ENCODE results near the gene ELL2. TPM values are rescaled to one million over a fixed set of nuclear protein-coding genes. Genes with fewer than 3 reads are reported as not detected.

Gene ELL2
- total RNA-seq, 2 donors from 2014 or later: 83.9 to 248 TPM

GRCh38 chr5:95883185-95884016, 78.2 kb downstream of the ELL2 start:
- Histone ChIP-seq H3K27me3 (replicated peaks; ENCODE audit: insufficient read depth) (no peaks in the 10 kb centered on the region), H3K4me1 (ENCODE audit: control insufficient read depth in 1 of 2, low read depth in 2 of 2) (peaks cover 6 to 9% of the 10 kb centered on the region in 2 donors), H3K27ac (no peak overlapping the region), H3K36me3 (peaks cover 8% of the 10 kb centered on the region), H3K4me3 (no peak overlapping the region), H3K9me3 (no peaks in the 10 kb centered on the region)
- TF ChIP-seq CTCF (IDR thresholded peaks at IDR 0.05): no peak
- ATAC-seq (ENCODE audit: insufficient number of reproducible peaks, low FRiP score, low read depth) (no peak), DNase-seq (ENCODE audit: low spot score) (no peak)

- no peak for DNase-seq (ENCODE audit: low spot score)
- ATAC-seq (ENCODE audit: insufficient number of reproducible peaks, low FRiP score, low read depth): no peak
- Histone ChIP-seq H3K36me3 (peaks cover 3% of the 10 kb centered on the region), H3K9me3 (no peaks in the 10 kb centered on the region), H3K27ac (no peak overlapping the region), H3K27me3 (replicated peaks; ENCODE audit: insufficient read depth) (no peaks in the 10 kb centered on the region), H3K4me1 (ENCODE audit: control insufficient read depth in 1 of 2, low read depth in 2 of 2) (peaks cover 6 to 9% of the 10 kb centered on the region in 2 donors), H3K4me3 (no peak overlapping the region)
- TF ChIP-seq CTCF (IDR thresholded peaks at IDR 0.05): no peak
These were observed 79.8 kb downstream of the ELL2 start for GRCh38 chr5:95881833-95882232.

GRCh38 chr5:95880081-95880926, 81.3 kb downstream of the ELL2 start:
- Histone ChIP-seq H3K27ac (no peak overlapping the region), H3K27me3 (replicated peaks; ENCODE audit: insufficient read depth) (no peaks in the 10 kb centered on the region), H3K4me1 (ENCODE audit: control insufficient read depth in 1 of 2, low read depth in 2 of 2) (peaks cover 6 to 9% of the 10 kb centered on the region in 2 donors), H3K9me3 (no peaks in the 10 kb centered on the region), H3K4me3 (no peak overlapping the region), H3K36me3 (no peaks in the 10 kb centered on the region)
- TF ChIP-seq CTCF (IDR thresholded peaks at IDR 0.05): no peak
- ATAC-seq (ENCODE audit: insufficient number of reproducible peaks, low FRiP score, low read depth): no peak
- DNase-seq (ENCODE audit: low spot score): no peak

- DNase-seq (ENCODE audit: low spot score): no peak
- Histone ChIP-seq H3K4me3 (no peak overlapping the region), H3K9me3 (no peaks in the 10 kb centered on the region), H3K36me3 (no peaks in the 10 kb centered on the region), H3K27ac (no peak overlapping the region), H3K27me3 (replicated peaks; ENCODE audit: insufficient read depth) (no peaks in the 10 kb centered on the region), H3K4me1 (ENCODE audit: control insufficient read depth in 1 of 2, low read depth in 2 of 2) (peaks cover 6 to 9% of the 10 kb centered on the region in 2 donors)
- no peak for TF ChIP-seq CTCF (IDR thresholded peaks at IDR 0.05)
- no peak for ATAC-seq (ENCODE audit: insufficient number of reproducible peaks, low FRiP score, low read depth)
These were observed 82.0 kb downstream of the ELL2 start for GRCh38 chr5:95879661-95880060.
